Fibroblast of lung (primary cell): ENCODE results near the gene CCDC187.

Experiments used
- EZH2 ChIP-seq: IDR thresholded peaks from 2 replicates; pipeline ENCODE4 v1.5.1; 2012; ENCODE audit warnings: low read length, control low read depth, mild to moderate bottlenecking; ENCODE audit errors: missing control alignments
- TF ChIP-seq, protein P1 (sequence below), 2 donors: IDR thresholded peaks in 1 of 2; conservative IDR thresholded peaks in 1 of 2; 1 replicate in 1 of 2; 2 replicates in 1 of 2; pipeline ENCODE4 v1.5.1; 2011 to 2012; ENCODE audit warnings: low read length in 2 of 2, control low read depth in 1 of 2, inconsistent platforms in 1 of 2, low read depth in 1 of 2, mild to moderate bottlenecking in 1 of 2

- TF ChIP-seq, protein P1, sequence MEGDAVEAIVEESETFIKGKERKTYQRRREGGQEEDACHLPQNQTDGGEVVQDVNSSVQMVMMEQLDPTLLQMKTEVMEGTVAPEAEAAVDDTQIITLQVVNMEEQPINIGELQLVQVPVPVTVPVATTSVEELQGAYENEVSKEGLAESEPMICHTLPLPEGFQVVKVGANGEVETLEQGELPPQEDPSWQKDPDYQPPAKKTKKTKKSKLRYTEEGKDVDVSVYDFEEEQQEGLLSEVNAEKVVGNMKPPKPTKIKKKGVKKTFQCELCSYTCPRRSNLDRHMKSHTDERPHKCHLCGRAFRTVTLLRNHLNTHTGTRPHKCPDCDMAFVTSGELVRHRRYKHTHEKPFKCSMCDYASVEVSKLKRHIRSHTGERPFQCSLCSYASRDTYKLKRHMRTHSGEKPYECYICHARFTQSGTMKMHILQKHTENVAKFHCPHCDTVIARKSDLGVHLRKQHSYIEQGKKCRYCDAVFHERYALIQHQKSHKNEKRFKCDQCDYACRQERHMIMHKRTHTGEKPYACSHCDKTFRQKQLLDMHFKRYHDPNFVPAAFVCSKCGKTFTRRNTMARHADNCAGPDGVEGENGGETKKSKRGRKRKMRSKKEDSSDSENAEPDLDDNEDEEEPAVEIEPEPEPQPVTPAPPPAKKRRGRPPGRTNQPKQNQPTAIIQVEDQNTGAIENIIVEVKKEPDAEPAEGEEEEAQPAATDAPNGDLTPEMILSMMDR (conservative IDR thresholded peaks at IDR 0.05 in 1 of 2, IDR thresholded peaks at IDR 0.05 in 1 of 2; ENCODE audit: low read depth in 1 of 2, low read length in 2 of 2) = no peak
- no peak for TF ChIP-seq EZH2
These were observed 60.9 kb downstream of the CCDC187 start for GRCh38 chr9:136242918-136243525.
